ENCODE measurements around the gene PLEKHG3.
"Not testable (repeated sequence)": the region's sequence is repeated elsewhere in the genome, so short reads cannot be mapped to it uniquely, and the experiment has no call there.

The PLEKHG3 gene

DNA sequence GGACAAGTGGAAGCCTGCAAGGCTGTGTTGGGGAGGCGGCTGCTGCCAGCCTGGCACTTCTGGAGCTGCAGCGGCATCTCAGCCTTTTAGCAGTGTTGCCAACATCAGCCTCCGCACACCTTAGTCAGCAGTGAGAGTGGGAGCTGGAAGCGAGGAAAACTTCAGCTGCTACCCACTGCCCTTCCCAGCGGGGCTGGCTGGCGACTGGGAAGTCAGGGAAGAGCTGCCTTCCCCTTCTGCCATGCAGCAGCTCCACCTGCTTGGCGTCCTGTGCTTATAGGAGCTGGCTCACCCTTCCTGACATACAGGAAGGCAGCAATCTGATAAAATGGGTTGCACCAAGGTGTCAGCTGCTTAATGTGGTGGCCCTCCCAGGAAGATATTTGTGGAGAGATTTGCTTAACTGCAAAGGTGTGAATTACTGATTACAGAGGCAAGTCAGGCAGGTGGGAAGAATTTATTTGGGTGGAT, 15.4 kb upstream of the PLEKHG3 start:
- DNase-seq, result no peak

- no peak for DNase-seq
Observed at GRCh38 chr14:64689289-64689688, 14.9 kb upstream of the PLEKHG3 start.

DNA sequence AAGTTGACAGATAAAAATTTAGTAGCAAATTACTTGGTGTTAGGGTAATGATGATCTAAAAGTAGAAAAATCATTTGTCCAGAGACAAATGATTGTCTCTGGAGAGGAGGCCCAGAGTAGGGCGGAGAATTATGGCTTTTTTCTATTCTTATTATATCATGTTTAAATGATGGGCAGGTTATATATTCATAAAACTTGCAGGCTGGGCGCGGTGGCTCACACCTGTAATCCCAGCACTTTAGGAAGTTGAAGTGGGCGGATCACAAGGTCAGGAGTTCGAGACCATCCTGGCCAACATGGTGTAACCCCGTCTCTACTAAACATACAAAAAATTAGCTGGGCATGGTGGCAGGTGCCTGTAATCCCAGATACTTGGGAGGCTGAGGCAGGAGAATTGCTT, 13.6 kb upstream of the PLEKHG3 start:
- not testable (repeated sequence) for DNase-seq

GRCh38 chr14:64691376-64691775, 12.8 kb upstream of the PLEKHG3 start:
- no peak for DNase-seq

- no peak for DNase-seq
Observed at GRCh38 chr14:64692189-64692985, 11.8 kb upstream of the PLEKHG3 start.

DNA sequence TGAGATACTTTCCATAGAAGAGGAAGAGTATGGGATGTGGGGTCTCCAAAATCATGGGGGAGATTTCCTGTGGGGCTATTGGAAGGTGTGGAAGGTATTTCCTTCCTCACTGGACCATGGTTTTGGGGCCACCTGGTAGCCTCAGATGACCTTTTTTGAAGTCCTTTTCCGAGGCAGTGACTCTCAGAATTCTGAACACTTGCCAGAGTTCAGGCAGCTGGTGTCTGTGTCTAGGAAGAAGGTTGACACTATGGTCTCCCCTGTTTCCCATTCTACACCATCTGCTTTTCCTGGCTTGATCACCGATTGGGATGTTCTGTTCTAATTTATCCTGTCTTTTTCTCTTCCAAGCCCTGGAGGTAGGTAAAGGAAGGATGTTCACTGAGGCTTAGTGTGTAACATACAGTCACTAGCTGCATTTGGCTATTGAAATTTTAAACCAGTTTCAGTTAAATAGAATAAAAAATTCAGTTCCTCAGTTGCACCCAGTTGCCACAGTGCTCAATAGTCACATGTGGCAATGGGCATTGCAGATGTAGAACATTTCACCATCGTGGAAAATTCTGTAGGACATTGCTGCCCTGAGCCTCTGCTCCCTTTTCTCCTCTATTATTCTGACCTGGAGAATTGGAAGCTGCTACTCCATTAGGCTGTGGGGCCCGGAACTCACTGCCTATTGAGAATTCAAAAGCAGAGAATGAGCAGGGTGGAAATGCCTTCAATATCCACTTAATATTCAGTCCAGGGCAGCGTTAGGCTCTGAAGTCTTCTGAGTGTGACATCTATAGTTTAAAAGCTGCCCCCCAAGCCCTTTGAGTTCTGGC, 11.0 kb upstream of the PLEKHG3 start:
- no peak for DNase-seq

DNA sequence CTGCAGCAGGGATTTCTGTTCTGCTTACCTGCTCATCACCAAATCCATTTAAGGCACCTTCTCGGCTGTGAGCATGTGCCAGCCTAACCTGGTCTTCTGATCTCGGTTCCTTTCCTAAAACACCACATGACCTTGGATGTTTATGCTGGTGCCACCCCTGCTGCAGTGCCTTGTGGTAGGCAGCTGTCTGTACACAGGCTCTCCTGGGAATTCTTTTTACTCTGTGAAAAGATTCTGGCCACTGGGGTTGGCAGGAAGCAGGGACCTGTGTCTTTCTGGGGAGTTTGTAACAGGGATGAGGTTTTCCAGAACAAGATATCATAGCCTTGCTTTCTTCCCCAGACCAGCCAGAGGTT, 10.4 kb upstream of the PLEKHG3 start:
- no peak for DNase-seq

GRCh38 chr14:64695071-64695470, 9.2 kb upstream of the PLEKHG3 start:
- no peak for DNase-seq

GRCh38 chr14:64696355-64696857, 7.8 kb upstream of the PLEKHG3 start:
- no peak for DNase-seq

DNA sequence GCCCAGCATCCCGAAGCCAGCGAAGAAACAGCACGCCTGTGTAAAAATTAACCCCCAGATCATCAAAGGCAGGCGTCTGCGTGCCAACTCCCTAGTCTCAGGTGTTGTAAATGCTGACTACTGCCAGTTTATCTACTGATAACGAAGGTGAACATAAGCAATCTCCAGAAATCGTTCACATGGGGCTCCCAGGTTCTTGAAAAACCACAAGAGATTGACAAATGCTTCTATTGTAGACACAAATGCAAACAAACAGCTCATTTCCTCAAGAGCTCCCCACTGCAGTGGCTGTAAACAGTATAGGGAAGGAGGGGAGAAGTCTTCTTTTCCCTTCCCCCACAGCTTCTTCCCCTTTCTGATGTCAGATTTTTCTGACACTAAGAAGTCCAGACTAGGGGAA, 5.3 kb upstream of the PLEKHG3 start:
- no peak for DNase-seq

GRCh38 chr14:64700290-64700689, 3.9 kb upstream of the PLEKHG3 start:
- DNase-seq, result no peak

DNA sequence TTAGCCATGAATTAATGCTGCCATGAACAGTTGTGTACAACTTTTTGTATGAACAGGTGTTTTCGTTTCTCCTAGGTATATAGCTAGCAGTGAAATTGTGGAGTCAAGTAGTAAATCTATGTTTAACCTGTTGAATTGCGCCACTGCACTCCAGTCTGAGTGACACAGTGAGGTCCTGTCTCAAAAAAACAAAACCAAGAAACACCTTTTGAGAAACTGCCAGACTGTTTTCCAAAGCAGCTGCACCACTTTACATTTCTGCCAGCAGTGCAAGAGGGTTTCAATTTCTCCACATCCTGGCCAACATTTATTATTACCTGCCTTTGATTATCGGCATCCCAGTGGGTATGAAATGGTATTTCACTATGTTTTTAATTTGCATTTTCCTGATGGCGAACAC, 3.3 kb upstream of the PLEKHG3 start:
- no peak for DNase-seq

GRCh38 chr14:64701660-64702059, 2.6 kb upstream of the PLEKHG3 start:
- no peak for DNase-seq

DNA sequence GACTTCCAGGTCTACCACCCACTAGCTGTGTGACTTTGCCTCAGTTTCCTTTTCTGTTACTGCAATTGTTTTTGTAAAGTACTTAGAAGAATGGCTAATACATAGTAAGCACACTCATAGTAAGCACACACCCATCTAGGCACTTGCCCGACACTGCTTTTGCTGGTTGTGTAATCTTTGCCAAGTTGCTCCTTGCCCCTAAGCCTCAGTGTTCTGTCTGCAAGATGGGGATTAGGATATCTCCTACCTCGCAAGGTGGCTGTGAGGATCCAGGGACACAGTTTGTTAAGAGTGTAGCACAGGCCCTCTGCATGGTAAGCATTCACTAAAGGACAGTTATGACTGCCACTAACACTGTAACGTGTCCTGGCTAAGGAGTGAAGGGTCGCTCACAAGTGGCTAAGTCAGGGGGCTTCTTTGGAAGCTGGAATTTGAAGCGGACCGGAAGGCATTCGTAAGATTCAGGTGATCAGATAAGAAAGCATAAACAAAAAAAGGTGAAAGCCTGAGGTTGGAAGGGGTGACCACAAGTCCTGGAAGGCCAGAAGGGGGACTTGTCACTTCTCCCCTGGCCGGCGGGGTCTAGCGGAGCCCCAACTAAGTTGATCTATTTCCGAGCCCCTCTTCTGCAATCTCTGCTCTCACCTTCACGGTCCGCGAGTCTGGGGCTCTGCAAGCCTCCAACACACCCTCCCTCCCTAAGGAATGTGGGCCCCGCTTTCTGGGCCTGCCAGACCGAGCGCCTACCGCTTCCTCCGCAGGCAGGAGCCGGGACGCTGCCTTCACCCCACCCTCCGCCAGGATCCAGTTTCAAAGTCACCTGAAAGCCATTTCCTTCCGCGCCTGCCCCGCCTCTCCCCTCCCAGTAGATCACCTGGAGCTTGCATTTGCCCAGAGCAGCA, 1.5 kb upstream of the PLEKHG3 start:
- DNase-seq, result no peak

DNA sequence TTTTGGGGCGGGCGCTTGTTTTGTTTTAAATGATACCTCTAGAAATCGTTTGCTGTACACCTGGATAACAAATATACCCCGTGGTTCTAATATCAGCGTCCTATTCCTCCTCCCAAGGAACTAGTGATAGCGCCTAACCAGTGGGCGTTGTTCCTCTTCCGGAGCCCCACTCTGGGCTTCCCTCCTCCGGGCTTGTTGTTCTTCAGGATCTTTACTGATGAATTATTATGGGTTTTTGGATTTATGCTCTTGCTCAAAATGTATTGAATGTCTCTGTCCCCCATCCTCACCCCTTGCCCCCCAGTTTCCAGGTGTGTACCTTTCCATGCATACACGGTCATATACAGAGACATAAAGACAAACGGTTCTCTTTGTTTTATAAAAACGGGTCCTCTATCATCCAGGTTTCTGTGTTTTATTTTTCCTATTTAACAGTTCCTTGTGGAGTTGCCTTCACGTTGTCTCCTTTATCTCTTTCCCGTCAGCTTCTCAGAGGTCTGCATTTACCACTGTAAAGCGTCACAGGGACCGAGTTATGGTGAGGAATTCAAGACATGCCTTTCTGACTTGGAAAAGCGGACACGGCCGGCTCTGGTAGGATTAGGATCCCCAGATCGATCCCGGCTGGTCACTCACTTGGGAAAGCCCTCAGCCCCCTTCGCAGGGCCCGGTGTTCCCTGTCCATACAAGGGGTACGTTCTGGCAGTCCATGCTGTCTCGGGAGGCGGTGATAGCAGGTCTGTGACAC, 655 bp upstream of the PLEKHG3 start:
- no peak for DNase-seq

DNA sequence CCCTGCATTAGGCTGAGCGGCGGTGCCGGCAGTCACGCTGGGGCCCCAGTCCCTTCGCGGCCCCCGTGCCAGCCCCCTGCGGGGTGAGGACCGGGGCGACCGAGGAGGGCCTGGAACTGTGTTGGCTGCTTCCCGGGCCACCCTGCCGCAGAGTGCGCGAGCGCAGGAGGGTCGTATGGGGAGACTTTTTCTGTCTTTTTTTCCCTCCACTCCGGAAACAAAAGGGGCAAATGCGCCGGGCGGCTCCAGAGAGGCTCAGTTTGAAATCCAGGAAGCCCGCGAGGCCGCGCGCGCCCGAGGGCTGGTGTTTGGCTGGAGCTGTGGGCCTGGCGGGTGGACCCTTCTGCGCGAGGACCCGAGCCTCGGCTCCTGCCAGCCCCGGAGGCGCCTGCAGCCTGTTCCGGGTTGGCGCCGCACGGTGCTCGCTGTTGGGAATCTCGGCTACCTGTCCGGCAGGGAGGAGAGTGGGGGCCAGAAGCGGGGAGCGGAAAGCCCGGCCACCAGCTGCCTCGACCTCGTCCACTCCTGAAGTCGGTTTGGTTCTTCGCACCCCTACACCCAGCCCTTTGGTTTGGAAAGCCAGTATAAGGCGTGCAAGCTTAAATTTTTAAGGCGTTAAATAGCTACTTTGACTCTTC, 638 bp downstream of the PLEKHG3 start:
- DNase-seq, result no peak

- no peak for DNase-seq
Observed at GRCh38 chr14:64705381-64706118, 1.3 kb downstream of the PLEKHG3 start.

DNA sequence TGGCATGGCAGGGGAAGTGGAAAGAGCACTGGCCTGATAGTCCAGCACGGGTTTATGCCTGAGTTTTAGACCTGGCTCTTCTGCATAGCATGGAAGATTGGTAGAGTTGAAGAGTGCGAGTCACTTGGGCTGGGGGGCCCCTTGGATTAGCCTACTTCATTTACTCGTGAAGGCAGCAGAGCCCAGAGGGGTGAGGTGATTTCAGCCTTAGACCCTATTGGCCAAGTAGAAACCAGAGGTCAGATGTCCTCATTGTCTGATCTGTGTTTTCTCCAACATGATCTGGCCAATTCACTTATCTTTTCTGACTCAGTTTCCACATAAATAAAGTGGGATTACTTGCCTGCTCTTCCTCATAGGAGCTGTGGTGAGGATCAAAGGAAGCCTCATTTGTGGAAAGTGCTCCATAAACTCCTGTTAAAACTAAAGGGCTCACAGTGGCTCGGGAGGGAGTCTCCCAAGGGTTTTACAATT, 1.9 kb downstream of the PLEKHG3 start:
- no peak for DNase-seq

DNA sequence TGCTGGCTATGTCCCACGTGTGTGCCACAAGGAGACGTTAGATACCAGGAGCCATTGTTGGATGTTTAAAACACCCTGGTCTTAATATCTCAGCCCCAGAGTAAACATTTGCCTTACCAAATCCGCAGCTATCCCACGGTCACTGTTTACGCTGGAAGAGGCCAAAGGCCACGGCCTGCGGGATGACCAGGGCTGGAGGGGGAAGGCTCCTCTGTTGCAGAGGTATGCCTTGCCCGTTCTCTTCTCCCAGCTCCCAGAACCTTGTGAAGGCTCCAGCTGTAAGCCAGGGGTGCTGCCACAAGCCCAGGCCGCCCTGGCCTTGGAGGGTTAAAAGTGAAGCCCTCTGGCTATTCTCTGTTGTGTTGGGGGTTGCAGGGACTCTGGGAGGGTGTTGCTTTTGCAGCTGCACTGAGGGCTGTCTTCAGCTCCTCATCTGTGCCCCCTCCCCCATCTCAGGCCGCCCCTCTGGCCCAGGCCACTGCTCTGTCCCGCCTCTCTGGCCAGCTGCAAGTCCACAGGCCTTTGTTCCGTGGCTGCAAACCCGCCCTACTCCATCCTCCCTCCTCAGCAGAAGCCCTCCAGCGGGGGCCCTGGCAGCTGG, 2.5 kb downstream of the PLEKHG3 start:
- no peak for DNase-seq

DNA sequence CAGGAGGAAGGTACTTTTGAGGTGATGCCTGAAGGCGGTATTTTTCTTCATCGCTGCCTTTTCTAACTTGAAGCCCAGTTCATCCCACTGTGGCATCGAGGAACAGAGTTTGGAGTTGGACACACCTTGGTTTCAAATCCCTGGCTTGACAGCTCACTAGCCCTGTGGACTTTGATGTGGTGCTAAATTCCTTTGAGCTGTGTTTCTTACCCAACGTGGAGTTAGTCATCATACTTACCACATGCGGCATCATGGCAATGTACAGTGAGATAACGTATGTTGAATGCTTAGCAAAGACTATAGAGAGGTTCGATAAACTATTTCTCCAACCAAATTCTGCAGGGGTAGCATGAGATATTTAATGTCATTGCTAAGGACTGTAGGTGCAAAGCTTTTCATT, 3.4 kb downstream of the PLEKHG3 start:
- DNase-seq, result no peak

Measured in NCI-H1048 (cell line).